Measurements from ENCODE around the gene C19orf25.

DNA sequence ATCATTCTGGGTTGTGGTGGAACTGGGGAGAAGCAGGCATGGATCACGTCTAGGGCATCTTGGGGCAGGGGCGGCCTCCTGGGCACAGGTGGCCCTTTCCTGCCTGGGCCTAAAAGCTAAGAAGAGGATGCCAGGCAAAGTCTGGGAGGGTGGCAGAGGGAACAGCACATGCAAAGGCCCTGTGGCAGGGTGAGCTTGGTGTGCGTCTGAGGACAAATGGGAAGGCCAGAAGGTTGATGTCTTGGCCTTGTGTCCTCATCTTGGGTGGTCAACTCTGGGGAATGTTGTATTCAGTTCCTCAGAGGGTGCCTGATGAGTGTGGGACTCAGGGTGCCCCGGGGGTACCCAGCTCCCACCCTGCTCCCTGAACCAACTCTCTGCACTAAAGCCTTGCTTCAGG is 39.5 kb upstream of the C19orf25 start:
- TF ChIP-seq, protein P1, sequence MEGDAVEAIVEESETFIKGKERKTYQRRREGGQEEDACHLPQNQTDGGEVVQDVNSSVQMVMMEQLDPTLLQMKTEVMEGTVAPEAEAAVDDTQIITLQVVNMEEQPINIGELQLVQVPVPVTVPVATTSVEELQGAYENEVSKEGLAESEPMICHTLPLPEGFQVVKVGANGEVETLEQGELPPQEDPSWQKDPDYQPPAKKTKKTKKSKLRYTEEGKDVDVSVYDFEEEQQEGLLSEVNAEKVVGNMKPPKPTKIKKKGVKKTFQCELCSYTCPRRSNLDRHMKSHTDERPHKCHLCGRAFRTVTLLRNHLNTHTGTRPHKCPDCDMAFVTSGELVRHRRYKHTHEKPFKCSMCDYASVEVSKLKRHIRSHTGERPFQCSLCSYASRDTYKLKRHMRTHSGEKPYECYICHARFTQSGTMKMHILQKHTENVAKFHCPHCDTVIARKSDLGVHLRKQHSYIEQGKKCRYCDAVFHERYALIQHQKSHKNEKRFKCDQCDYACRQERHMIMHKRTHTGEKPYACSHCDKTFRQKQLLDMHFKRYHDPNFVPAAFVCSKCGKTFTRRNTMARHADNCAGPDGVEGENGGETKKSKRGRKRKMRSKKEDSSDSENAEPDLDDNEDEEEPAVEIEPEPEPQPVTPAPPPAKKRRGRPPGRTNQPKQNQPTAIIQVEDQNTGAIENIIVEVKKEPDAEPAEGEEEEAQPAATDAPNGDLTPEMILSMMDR (IDR thresholded peaks at IDR 0.05), result no peak
- TF ChIP-seq EP300 (IDR thresholded peaks at IDR 0.05), result no peak

Data from esophagus muscularis mucosa (tissue), 3 donors.